HepG2 (cell line): ENCODE data around the gene STK11. TPM values are rescaled to one million over a fixed set of nuclear protein-coding genes. Genes with fewer than 3 reads are reported as not detected.
A peak's percentile ranks its signal among the peaks of the same experiment; 100 is the strongest.

ENCODE experiments used
- ARHGAP35 ChIP-seq: sonication (generic); formaldehyde crosslinking; IDR thresholded peaks from 2 replicates; pipeline ENCODE4 v1.9.0; 2022; ENCODE audit warnings: mild to moderate bottlenecking, inconsistent platforms, moderate library complexity, missing genetic modification reagents, borderline replicate concordance
- BCL3 ChIP-seq: sonication (generic); formaldehyde crosslinking; IDR thresholded peaks from 2 replicates; pipeline ENCODE4 v1.5.1; 2020; ENCODE audit warnings: mild to moderate bottlenecking, missing genetic modification reagents, moderate library complexity
- CEBPB ChIP-seq: IDR thresholded peaks from 2 replicates; pipeline ENCODE4 v1.6.1; 2011; ENCODE audit warnings: low read depth, low read length, improper control_type of control experiment, borderline replicate concordance
- GRHL1 ChIP-seq: sonication (generic); formaldehyde crosslinking; conservative IDR thresholded peaks from 2 replicates; pipeline ENCODE4 v1.8.0; 2022; ENCODE audit warnings: missing genetic modification reagents
- HOXA9 ChIP-seq: sonication (generic); formaldehyde crosslinking; IDR thresholded peaks from 2 replicates; pipeline ENCODE4 v1.8.1; 2022; ENCODE audit warnings: missing genetic modification reagents, mild to moderate bottlenecking, moderate library complexity, borderline replicate concordance
- IRF1 ChIP-seq: sonication (generic); formaldehyde crosslinking; IDR thresholded peaks from 2 replicates; pipeline ENCODE4 v1.4.0; 2020; ENCODE audit warnings: low read depth, mild to moderate bottlenecking, missing genetic modification reagents
- KAT7 ChIP-seq: IDR thresholded peaks from 2 replicates; pipeline ENCODE4 v1.6.1; 2018; ENCODE audit warnings: borderline replicate concordance, missing compliant biosample characterization
- RAD21 ChIP-seq: fragments of 450-650 bp; formaldehyde crosslinking; IDR thresholded peaks from 2 replicates; pipeline ENCODE4 v1.5.0; 2020; ENCODE audit warnings: mild to moderate bottlenecking
- SKI ChIP-seq: fragments of 450-650 bp; IDR thresholded peaks from one replicate; pipeline ENCODE4 v1.6.1; 2018; ENCODE audit warnings: mild to moderate bottlenecking; ENCODE audit not compliant: partially characterized antibody
- SUZ12 ChIP-seq: fragments of 150-350 bp; IDR thresholded peaks from 2 replicates; pipeline ENCODE4 v1.6.1; 2014; ENCODE audit warnings: low read depth, low read length
- TCF7L2 ChIP-seq: IDR thresholded peaks from 2 replicates; pipeline ENCODE4 v1.6.1; 2011; ENCODE audit warnings: mild to moderate bottlenecking, low read depth, low read length, moderate library complexity
- WIZ ChIP-seq: sonication (generic); formaldehyde crosslinking; IDR thresholded peaks from 2 replicates; pipeline ENCODE4 v1.5.1; 2020; ENCODE audit warnings: mild to moderate bottlenecking, missing genetic modification reagents
- YEATS4 ChIP-seq: sonication (generic); formaldehyde crosslinking; IDR thresholded peaks from 2 replicates; pipeline ENCODE4 v1.4.0; 2020; ENCODE audit warnings: missing genetic modification reagents, borderline replicate concordance
- ZNF326 ChIP-seq: sonication (generic); formaldehyde crosslinking; IDR thresholded peaks from 2 replicates; pipeline ENCODE4 v1.4.0; 2020; ENCODE audit warnings: missing genetic modification reagents, borderline replicate concordance
- ZNF556 ChIP-seq: sonication (generic); formaldehyde crosslinking; IDR thresholded peaks from 2 replicates; pipeline ENCODE4 v1.4.0; 2020; ENCODE audit warnings: mild to moderate bottlenecking, missing genetic modification reagents, borderline replicate concordance
- ZNF747 ChIP-seq: sonication (generic); formaldehyde crosslinking; IDR thresholded peaks from 2 replicates; pipeline ENCODE4 v1.8.1; 2023; ENCODE audit warnings: missing genetic modification reagents, mild to moderate bottlenecking, borderline replicate concordance
- polyA plus RNA-seq, 8 experiments: library from polyadenylated mRNA; depleted of rRNA in 3 of 8; stranded (reverse) in 7 of 8; unstranded in 1 of 8; fragments of >200 nt; fragmentation: Illumina TruSeq in 4 of 8; extraction: Trizol in 4 of 8; gene quantifications; 2 replicates each; pipeline versions ENCODE4 v1.2.1 to v1.2.3, GENCODE V29; 2011 to 2016; ENCODE audit warnings: low read depth in 4 of 8, missing spikeins in 1 of 8, mixed read lengths in 1 of 8; ENCODE audit not compliant: insufficient read depth in 1 of 8
- total RNA-seq, 5 experiments: library from RNA; depleted of rRNA; stranded (reverse); fragments of >200 nt; fragmentation: Illumina TruSeq; extraction: Trizol; gene quantifications; 2 replicates each; pipeline ENCODE4 v1.2.3, GENCODE V29; 2016; ENCODE audit warnings: low read depth in 1 of 5
- TF ChIP-seq, protein P1 (sequence below): sonication (generic); formaldehyde crosslinking; IDR thresholded peaks from 2 replicates; pipeline ENCODE4 v1.8.1; 2023; ENCODE audit warnings: mild to moderate bottlenecking, moderate library complexity, missing genetic modification reagents
- TF ChIP-seq, protein P2 (sequence below): sonication (generic); formaldehyde crosslinking; IDR thresholded peaks from 2 replicates; pipeline ENCODE4 v1.5.0; 2020; ENCODE audit warnings: missing genetic modification reagents
- TF ChIP-seq, protein P3 (sequence below): sonication (generic); formaldehyde crosslinking; IDR thresholded peaks from 2 replicates; pipeline ENCODE4 v1.4.0; 2020; ENCODE audit warnings: missing genetic modification reagents

The STK11 gene
- total and polyA plus RNA-seq, 2 of the 13 experiments (the other 11 are each of a cell fraction or from before 2014, with no cell fraction given), result 27.5 to 43.6 TPM

- TF ChIP-seq SUZ12 (no peak), BCL3 (CRISPR knock-in tag) (no peak), IRF1 (no peak), ZNF556 (no peak), KAT7 (CRISPR knock-in tag) (no peak; the same call in 1 of the 2 replicates), RAD21 (CRISPR knock-in tag) (peak; percentile 69), TCF7L2 (no peak), YEATS4 (peak; percentile 81), GRHL1 (CRISPR knock-in tag) (no peak), ZNF326 (no peak), ARHGAP35 (CRISPR knock-in tag) (no peak), WIZ (CRISPR knock-in tag) (no peak), SKI (no peak), ZNF747 (CRISPR knock-in tag) (no peak), CEBPB (no peak), HOXA9 (CRISPR knock-in tag) (no peak)
- TF ChIP-seq, protein P1, sequence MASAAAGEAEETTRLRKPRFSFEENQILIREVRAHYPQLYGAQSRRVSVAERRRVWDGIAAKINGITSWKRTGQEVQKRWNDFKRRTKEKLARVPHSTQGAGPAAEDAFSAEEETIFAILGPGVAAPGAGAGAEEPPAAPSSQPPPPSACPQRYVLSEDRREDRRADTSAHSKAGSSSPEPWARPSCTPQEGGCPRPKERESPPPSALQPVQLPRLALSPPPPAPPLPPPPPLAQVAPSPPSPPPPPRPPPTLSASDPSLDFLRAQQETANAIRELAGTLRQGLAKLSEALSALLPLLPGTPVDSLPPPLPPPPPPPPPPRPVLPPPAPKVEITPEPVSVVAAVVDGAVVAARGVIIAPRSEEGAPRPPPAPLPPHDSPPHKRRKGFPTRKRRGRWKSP, result 0 out of 2 replicates have a peak, but pooled peaks have one; percentile 38
- TF ChIP-seq, protein P2, sequence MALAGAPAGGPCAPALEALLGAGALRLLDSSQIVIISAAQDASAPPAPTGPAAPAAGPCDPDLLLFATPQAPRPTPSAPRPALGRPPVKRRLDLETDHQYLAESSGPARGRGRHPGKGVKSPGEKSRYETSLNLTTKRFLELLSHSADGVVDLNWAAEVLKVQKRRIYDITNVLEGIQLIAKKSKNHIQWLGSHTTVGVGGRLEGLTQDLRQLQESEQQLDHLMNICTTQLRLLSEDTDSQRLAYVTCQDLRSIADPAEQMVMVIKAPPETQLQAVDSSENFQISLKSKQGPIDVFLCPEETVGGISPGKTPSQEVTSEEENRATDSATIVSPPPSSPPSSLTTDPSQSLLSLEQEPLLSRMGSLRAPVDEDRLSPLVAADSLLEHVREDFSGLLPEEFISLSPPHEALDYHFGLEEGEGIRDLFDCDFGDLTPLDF, result no peak
- TF ChIP-seq, protein P3, sequence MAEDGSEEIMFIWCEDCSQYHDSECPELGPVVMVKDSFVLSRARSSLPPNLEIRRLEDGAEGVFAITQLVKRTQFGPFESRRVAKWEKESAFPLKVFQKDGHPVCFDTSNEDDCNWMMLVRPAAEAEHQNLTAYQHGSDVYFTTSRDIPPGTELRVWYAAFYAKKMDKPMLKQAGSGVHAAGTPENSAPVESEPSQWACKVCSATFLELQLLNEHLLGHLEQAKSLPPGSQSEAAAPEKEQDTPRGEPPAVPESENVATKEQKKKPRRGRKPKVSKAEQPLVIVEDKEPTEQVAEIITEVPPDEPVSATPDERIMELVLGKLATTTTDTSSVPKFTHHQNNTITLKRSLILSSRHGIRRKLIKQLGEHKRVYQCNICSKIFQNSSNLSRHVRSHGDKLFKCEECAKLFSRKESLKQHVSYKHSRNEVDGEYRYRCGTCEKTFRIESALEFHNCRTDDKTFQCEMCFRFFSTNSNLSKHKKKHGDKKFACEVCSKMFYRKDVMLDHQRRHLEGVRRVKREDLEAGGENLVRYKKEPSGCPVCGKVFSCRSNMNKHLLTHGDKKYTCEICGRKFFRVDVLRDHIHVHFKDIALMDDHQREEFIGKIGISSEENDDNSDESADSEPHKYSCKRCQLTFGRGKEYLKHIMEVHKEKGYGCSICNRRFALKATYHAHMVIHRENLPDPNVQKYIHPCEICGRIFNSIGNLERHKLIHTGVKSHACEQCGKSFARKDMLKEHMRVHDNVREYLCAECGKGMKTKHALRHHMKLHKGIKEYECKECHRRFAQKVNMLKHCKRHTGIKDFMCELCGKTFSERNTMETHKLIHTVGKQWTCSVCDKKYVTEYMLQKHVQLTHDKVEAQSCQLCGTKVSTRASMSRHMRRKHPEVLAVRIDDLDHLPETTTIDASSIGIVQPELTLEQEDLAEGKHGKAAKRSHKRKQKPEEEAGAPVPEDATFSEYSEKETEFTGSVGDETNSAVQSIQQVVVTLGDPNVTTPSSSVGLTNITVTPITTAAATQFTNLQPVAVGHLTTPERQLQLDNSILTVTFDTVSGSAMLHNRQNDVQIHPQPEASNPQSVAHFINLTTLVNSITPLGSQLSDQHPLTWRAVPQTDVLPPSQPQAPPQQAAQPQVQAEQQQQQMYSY (CRISPR knock-in tag), result no peak
Observed at GRCh38 chr19:1269478-1270212, 64.1 kb downstream of the STK11 start (continued).
